ENCODE measurements around the gene CADPS2. TPM values are rescaled to one million over a fixed set of nuclear protein-coding genes. Genes with fewer than 3 reads are reported as not detected.

Gene CADPS2
- polyA plus RNA-seq, 2 donors: 1.6 to 3.3 TPM

- Histone ChIP-seq H3K36me3 (ENCODE audit: control insufficient read depth in 2 of 2, insufficient read depth in 2 of 2, low read length in 1 of 2) (no peaks in the 10 kb centered on the region), H3K4me1 (ENCODE audit: control insufficient read depth in 2 of 2, insufficient read depth in 2 of 2, low read length in 1 of 2) (no peaks in the 10 kb centered on the region), H3K27ac (ENCODE audit: low read depth in 2 of 2, low read length in 1 of 2) (no peak overlapping the region), H3K9me3 (ENCODE audit: control insufficient read depth in 2 of 2, insufficient read depth in 1 of 2, low read depth in 1 of 2, low read length in 1 of 2) (no peaks in the 10 kb centered on the region), H3K27me3 (ENCODE audit: control insufficient read depth in 1 of 2, insufficient read depth in 2 of 2, low read length in 2 of 2) (no peaks in the 10 kb centered on the region), H3K4me3 (ENCODE audit: low read depth in 1 of 2, low read length in 2 of 2) (no peak overlapping the region)
- 76 to 84% methylated on average over 2 of the region's 2 CpGs for WGBS, 2 donors
These were observed 531.6 kb downstream of the CADPS2 start for GRCh38 chr7:122354656-122355055.

GRCh38 chr7:122352454-122352853 is 533.8 kb downstream of the CADPS2 start:
- no peaks in the 10 kb centered on the region for H3K4me1 ChIP-seq (ENCODE audit: control insufficient read depth in 2 of 2, insufficient read depth in 2 of 2, low read length in 1 of 2)
- no peaks in the 10 kb centered on the region for H3K9me3 ChIP-seq (ENCODE audit: control insufficient read depth in 2 of 2, insufficient read depth in 1 of 2, low read depth in 1 of 2, low read length in 1 of 2)
- H3K4me3 ChIP-seq (ENCODE audit: low read depth in 1 of 2, low read length in 2 of 2): no peak overlapping the region
- H3K27me3 ChIP-seq (ENCODE audit: control insufficient read depth in 1 of 2, insufficient read depth in 2 of 2, low read length in 2 of 2): no peaks in the 10 kb centered on the region
- H3K36me3 ChIP-seq (ENCODE audit: control insufficient read depth in 2 of 2, insufficient read depth in 2 of 2, low read length in 1 of 2): no peaks in the 10 kb centered on the region
- WGBS, 2 donors: 47 to 58% methylated on average over 3 of the region's 3 CpGs
- no peak overlapping the region for H3K27ac ChIP-seq (ENCODE audit: low read depth in 2 of 2, low read length in 1 of 2)

GRCh38 chr7:122350701-122351100 is 535.6 kb downstream of the CADPS2 start:
- Histone ChIP-seq H3K9me3 (ENCODE audit: control insufficient read depth in 2 of 2, insufficient read depth in 1 of 2, low read depth in 1 of 2, low read length in 1 of 2) (no peaks in the 10 kb centered on the region), H3K27me3 (ENCODE audit: control insufficient read depth in 1 of 2, insufficient read depth in 2 of 2, low read length in 2 of 2) (no peaks in the 10 kb centered on the region), H3K4me1 (ENCODE audit: control insufficient read depth in 2 of 2, insufficient read depth in 2 of 2, low read length in 1 of 2) (no peaks in the 10 kb centered on the region), H3K36me3 (ENCODE audit: control insufficient read depth in 2 of 2, insufficient read depth in 2 of 2, low read length in 1 of 2) (no peaks in the 10 kb centered on the region), H3K27ac (ENCODE audit: low read depth in 2 of 2, low read length in 1 of 2) (no peak overlapping the region), H3K4me3 (ENCODE audit: low read depth in 1 of 2, low read length in 2 of 2) (no peak overlapping the region)
- 79 to 83% methylated on average over 3 of the region's 3 CpGs for WGBS, 2 donors

- H3K4me3 ChIP-seq (ENCODE audit: low read depth in 1 of 2, low read length in 2 of 2): no peak overlapping the region
- no peaks in the 10 kb centered on the region for H3K9me3 ChIP-seq (ENCODE audit: control insufficient read depth in 2 of 2, insufficient read depth in 1 of 2, low read depth in 1 of 2, low read length in 1 of 2)
- WGBS, 2 donors: 89 to 91% methylated on average over 1 of the region's 1 CpG
- no peaks in the 10 kb centered on the region for H3K4me1 ChIP-seq (ENCODE audit: control insufficient read depth in 2 of 2, insufficient read depth in 2 of 2, low read length in 1 of 2)
- H3K27me3 ChIP-seq (ENCODE audit: control insufficient read depth in 1 of 2, insufficient read depth in 2 of 2, low read length in 2 of 2): no peaks in the 10 kb centered on the region
- H3K36me3 ChIP-seq (ENCODE audit: control insufficient read depth in 2 of 2, insufficient read depth in 2 of 2, low read length in 1 of 2): no peaks in the 10 kb centered on the region
- no peak overlapping the region for H3K27ac ChIP-seq (ENCODE audit: low read depth in 2 of 2, low read length in 1 of 2)
These were observed 542.0 kb downstream of the CADPS2 start for GRCh38 chr7:122344303-122344620.

GRCh38 chr7:122343601-122344302 is 542.5 kb downstream of the CADPS2 start:
- Histone ChIP-seq H3K27ac (ENCODE audit: low read depth in 2 of 2, low read length in 1 of 2) (no peak overlapping the region), H3K27me3 (ENCODE audit: control insufficient read depth in 1 of 2, insufficient read depth in 2 of 2, low read length in 2 of 2) (no peaks in the 10 kb centered on the region), H3K4me3 (ENCODE audit: low read depth in 1 of 2, low read length in 2 of 2) (no peak overlapping the region), H3K4me1 (ENCODE audit: control insufficient read depth in 2 of 2, insufficient read depth in 2 of 2, low read length in 1 of 2) (no peaks in the 10 kb centered on the region), H3K36me3 (ENCODE audit: control insufficient read depth in 2 of 2, insufficient read depth in 2 of 2, low read length in 1 of 2) (no peaks in the 10 kb centered on the region), H3K9me3 (ENCODE audit: control insufficient read depth in 2 of 2, insufficient read depth in 1 of 2, low read depth in 1 of 2, low read length in 1 of 2) (no peaks in the 10 kb centered on the region)
- WGBS, 2 donors: 80 to 88% methylated on average over 7 of the region's 7 CpGs

GRCh38 chr7:122340427-122340826 is 545.8 kb downstream of the CADPS2 start:
- Histone ChIP-seq H3K4me3 (ENCODE audit: low read depth in 1 of 2, low read length in 2 of 2) (no peak overlapping the region), H3K9me3 (ENCODE audit: control insufficient read depth in 2 of 2, insufficient read depth in 1 of 2, low read depth in 1 of 2, low read length in 1 of 2) (no peaks in the 10 kb centered on the region), H3K4me1 (ENCODE audit: control insufficient read depth in 2 of 2, insufficient read depth in 2 of 2, low read length in 1 of 2) (no peaks in the 10 kb centered on the region), H3K36me3 (ENCODE audit: control insufficient read depth in 2 of 2, insufficient read depth in 2 of 2, low read length in 1 of 2) (no peaks in the 10 kb centered on the region), H3K27ac (ENCODE audit: low read depth in 2 of 2, low read length in 1 of 2) (no peak overlapping the region), H3K27me3 (ENCODE audit: control insufficient read depth in 1 of 2, insufficient read depth in 2 of 2, low read length in 2 of 2) (no peaks in the 10 kb centered on the region)
- 98 to 100% methylated on average over 1 of the region's 1 CpG for WGBS, 2 donors

- Histone ChIP-seq H3K4me3 (ENCODE audit: low read depth in 1 of 2, low read length in 2 of 2) (no peak overlapping the region), H3K27me3 (ENCODE audit: control insufficient read depth in 1 of 2, insufficient read depth in 2 of 2, low read length in 2 of 2) (no peaks in the 10 kb centered on the region), H3K36me3 (ENCODE audit: control insufficient read depth in 2 of 2, insufficient read depth in 2 of 2, low read length in 1 of 2) (no peaks in the 10 kb centered on the region), H3K9me3 (ENCODE audit: control insufficient read depth in 2 of 2, insufficient read depth in 1 of 2, low read depth in 1 of 2, low read length in 1 of 2) (no peaks in the 10 kb centered on the region), H3K4me1 (ENCODE audit: control insufficient read depth in 2 of 2, insufficient read depth in 2 of 2, low read length in 1 of 2) (no peaks in the 10 kb centered on the region), H3K27ac (ENCODE audit: low read depth in 2 of 2, low read length in 1 of 2) (no peak overlapping the region)
- WGBS, 2 donors: 86 to 89% methylated on average over 6 of the region's 6 CpGs
These were observed 546.9 kb downstream of the CADPS2 start for GRCh38 chr7:122339145-122339904.

GRCh38 chr7:122337011-122337410 is 549.2 kb downstream of the CADPS2 start:
- Histone ChIP-seq H3K4me1 (ENCODE audit: control insufficient read depth in 2 of 2, insufficient read depth in 2 of 2, low read length in 1 of 2) (no peaks in the 10 kb centered on the region), H3K27ac (ENCODE audit: low read depth in 2 of 2, low read length in 1 of 2) (no peak overlapping the region), H3K36me3 (ENCODE audit: control insufficient read depth in 2 of 2, insufficient read depth in 2 of 2, low read length in 1 of 2) (no peaks in the 10 kb centered on the region), H3K9me3 (ENCODE audit: control insufficient read depth in 2 of 2, insufficient read depth in 1 of 2, low read depth in 1 of 2, low read length in 1 of 2) (no peaks in the 10 kb centered on the region), H3K4me3 (ENCODE audit: low read depth in 1 of 2, low read length in 2 of 2) (no peak overlapping the region), H3K27me3 (ENCODE audit: control insufficient read depth in 1 of 2, insufficient read depth in 2 of 2, low read length in 2 of 2) (no peaks in the 10 kb centered on the region)
- WGBS, 2 donors: 56 to 60% methylated on average over 2 of the region's 2 CpGs

GRCh38 chr7:122329145-122329802 is 557.0 kb downstream of the CADPS2 start:
- Histone ChIP-seq H3K36me3 (ENCODE audit: control insufficient read depth in 2 of 2, insufficient read depth in 2 of 2, low read length in 1 of 2) (no peaks in the 10 kb centered on the region), H3K27me3 (ENCODE audit: control insufficient read depth in 1 of 2, insufficient read depth in 2 of 2, low read length in 2 of 2) (no peaks in the 10 kb centered on the region), H3K27ac (ENCODE audit: low read depth in 2 of 2, low read length in 1 of 2) (no peak overlapping the region), H3K9me3 (ENCODE audit: control insufficient read depth in 2 of 2, insufficient read depth in 1 of 2, low read depth in 1 of 2, low read length in 1 of 2) (no peaks in the 10 kb centered on the region), H3K4me1 (ENCODE audit: control insufficient read depth in 2 of 2, insufficient read depth in 2 of 2, low read length in 1 of 2) (no peaks in the 10 kb centered on the region), H3K4me3 (ENCODE audit: low read depth in 1 of 2, low read length in 2 of 2) (no peak overlapping the region)
- WGBS, 2 donors: 64 to 78% methylated on average over 8 of the region's 8 CpGs

All from esophagus (tissue), 2 donors.